Esophagus muscularis mucosa (tissue), 4 donors: Measurements from ENCODE around the gene NUP214. TPM values are rescaled to one million over a fixed set of nuclear protein-coding genes. Genes with fewer than 3 reads are reported as not detected.
"Not testable (repeated sequence)": the region's sequence is repeated elsewhere in the genome, so short reads cannot be mapped to it uniquely, and the experiment has no call there.

Experiments
- DNase-seq: peaks from one replicate; pipeline ENCODE4 v3.0.0-alpha.2; 2017; ENCODE audit errors: extremely low spot score
- H3K27ac ChIP-seq, 4 donors: fragments of 200-600 bp; sonication (generic); replicated peaks in 1 of 4; 1 replicate in 3 of 4; 2 replicates in 1 of 4; pipeline ENCODE4 v1.5.1; 2016 to 2019; ENCODE audit warnings: mild to moderate bottlenecking in 1 of 4
- H3K27me3 ChIP-seq, 4 donors: fragments of 200-600 bp; sonication (generic); one replicate each; pipeline versions ENCODE4 v1.5.1 to v1.6.0; 2016 to 2019
- H3K36me3 ChIP-seq, 4 donors: fragments of 200-600 bp; sonication (generic); one replicate each; pipeline ENCODE4 v1.5.1; 2016 to 2019
- H3K4me1 ChIP-seq, 4 donors: fragments of 200-600 bp; sonication (generic); one replicate each; pipeline ENCODE4 v1.5.1; 2016 to 2019
- H3K4me3 ChIP-seq, 4 donors: fragments of 200-600 bp; sonication (generic); 1 replicate in 2 of 4; 2 replicates in 2 of 4; pipeline ENCODE4 v1.5.1; 2016 to 2019; ENCODE audit warnings: mild to moderate bottlenecking in 4 of 4, moderate library complexity in 1 of 4
- H3K9me3 ChIP-seq, 4 donors: fragments of 200-600 bp; sonication (generic); 1 replicate in 3 of 4; 2 replicates in 1 of 4; pipeline ENCODE4 v1.5.1; 2016 to 2019
- EP300 ChIP-seq: sonication (generic); formaldehyde crosslinking; IDR thresholded peaks from one replicate; pipeline ENCODE4 v1.6.1; 2017; ENCODE audit warnings: antibody characterized with exemption
- POLR2A ChIP-seq: fragments of 450-650 bp; IDR thresholded peaks from one replicate; pipeline ENCODE4 v1.6.1; 2017; ENCODE audit warnings: antibody characterized with exemption, moderate library complexity, mild to moderate bottlenecking, low read depth
- POLR2AphosphoS5 ChIP-seq, 2 donors: sonication (generic); formaldehyde crosslinking; IDR thresholded peaks; one replicate each; pipeline ENCODE4 v1.6.1; 2017; ENCODE audit warnings: antibody characterized with exemption in 2 of 2
- WGBS: methylation state at CpG from one replicate; pipeline ENCODE4 v1.1.5; 2018; 5-methylcytosine and 5-hydroxymethylcytosine counted together
- intact Hi-C: fragments of 100-400 bp; cut with DNase I; formaldehyde crosslinking; loops from one replicate; pipeline ENCODE4 v1.15.1; 2023
- total RNA-seq, 4 donors: library from RNA; depleted of rRNA; stranded (reverse); fragments of >200 nt; gene quantifications; one replicate each; pipeline versions ENCODE4 v1.1.0 to v1.2.1, GENCODE V29; 2016
- TF ChIP-seq, protein P1 (sequence below), 3 experiments: fragments of 200-600 bp in 2 of 3; fragments of 450-650 bp in 1 of 3; sonication (generic) in 2 of 3; IDR thresholded peaks; one replicate each; pipeline ENCODE4 v1.5.1; 2017 to 2019; ENCODE audit warnings: antibody characterized with exemption in 3 of 3, mild to moderate bottlenecking in 2 of 3, moderate library complexity in 1 of 3

NUP214 gene
- total RNA-seq, 4 donors from 2014 or later, result 26.4 to 36.2 (median 28.7) TPM

DNA sequence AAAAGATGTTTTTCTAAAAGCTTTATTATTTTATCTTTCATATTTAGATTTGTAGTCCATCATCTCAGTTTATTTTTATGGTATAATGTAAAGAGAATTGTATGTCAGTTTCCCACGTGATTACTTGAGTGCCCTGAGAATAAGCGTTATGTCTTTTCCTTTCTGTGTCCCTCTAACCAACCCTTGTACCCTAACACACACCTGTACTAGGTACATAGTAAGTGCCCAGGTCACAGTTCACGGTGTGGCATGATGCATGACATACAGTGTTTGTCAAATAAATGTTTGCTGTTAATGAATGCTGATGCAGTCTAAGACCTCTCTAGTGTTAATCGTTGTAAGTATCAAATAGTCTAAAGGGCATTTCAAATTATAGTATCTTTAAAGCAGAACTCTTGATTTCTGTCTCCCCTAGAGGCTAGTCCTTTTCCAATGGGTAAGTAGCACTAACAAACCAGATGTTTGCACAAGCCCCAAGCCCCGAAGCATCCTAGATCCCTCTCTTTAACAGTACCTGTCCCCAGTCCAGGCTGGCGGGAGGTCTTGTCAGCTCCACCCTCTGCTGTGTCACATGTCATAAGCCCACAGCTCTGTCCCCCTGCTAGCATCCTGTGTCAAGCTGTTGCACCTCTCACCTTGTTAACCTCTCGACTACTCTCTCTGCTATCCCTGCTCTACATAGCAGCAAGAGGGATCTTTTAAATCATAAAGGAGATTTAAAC lies 23.7 kb downstream of the NUP214 start:
- no peaks in the 10 kb centered on the region for H3K9me3 ChIP-seq

DNA sequence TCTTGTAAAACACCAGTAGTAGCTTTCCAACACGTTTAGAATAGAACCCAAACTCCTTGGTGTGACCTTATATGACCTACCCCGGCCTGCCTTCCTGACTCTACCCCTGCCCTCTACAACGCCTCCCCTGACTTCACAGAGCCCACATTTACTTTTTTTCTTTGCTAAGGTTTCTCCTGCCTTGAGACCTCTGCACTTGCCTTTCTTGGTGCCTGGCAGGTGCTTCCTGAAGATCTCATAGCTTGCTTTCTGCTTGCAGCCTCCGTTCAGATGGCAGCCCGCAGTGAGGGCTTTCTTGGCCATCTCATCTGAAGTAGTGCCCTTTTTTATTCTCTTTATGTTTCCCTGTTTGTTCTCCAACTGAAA lies 24.3 kb downstream of the NUP214 start:
- Histone ChIP-seq H3K4me1 (no peaks in the 10 kb centered on the region), H3K36me3 (peaks cover 81 to 100% (median 99%) of the 10 kb centered on the region in 4 donors), H3K27ac (no peak overlapping the region), H3K27me3 (no peaks in the 10 kb centered on the region), H3K4me3 (no peak overlapping the region), H3K9me3 (no peaks in the 10 kb centered on the region)
- TF ChIP-seq POLR2AphosphoS5 (IDR thresholded peaks at IDR 0.05) (no peak), POLR2A (no peak), EP300 (no peak)
- TF ChIP-seq, protein P1, sequence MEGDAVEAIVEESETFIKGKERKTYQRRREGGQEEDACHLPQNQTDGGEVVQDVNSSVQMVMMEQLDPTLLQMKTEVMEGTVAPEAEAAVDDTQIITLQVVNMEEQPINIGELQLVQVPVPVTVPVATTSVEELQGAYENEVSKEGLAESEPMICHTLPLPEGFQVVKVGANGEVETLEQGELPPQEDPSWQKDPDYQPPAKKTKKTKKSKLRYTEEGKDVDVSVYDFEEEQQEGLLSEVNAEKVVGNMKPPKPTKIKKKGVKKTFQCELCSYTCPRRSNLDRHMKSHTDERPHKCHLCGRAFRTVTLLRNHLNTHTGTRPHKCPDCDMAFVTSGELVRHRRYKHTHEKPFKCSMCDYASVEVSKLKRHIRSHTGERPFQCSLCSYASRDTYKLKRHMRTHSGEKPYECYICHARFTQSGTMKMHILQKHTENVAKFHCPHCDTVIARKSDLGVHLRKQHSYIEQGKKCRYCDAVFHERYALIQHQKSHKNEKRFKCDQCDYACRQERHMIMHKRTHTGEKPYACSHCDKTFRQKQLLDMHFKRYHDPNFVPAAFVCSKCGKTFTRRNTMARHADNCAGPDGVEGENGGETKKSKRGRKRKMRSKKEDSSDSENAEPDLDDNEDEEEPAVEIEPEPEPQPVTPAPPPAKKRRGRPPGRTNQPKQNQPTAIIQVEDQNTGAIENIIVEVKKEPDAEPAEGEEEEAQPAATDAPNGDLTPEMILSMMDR (IDR thresholded peaks at IDR 0.05), result no peak
- intact Hi-C loops, result loop anchor here (10.0 kb wide), 1 partner anchor 1125 kb away; no protein-coding TSS in a partner anchor
- WGBS, result 62% methylated on average over 5 of the region's 5 CpGs
- no peak for DNase-seq

More for the DNA sequence above, 23.7 kb downstream of the NUP214 start:
- Histone ChIP-seq H3K36me3 (peaks cover 86 to 100% (median 99%) of the 10 kb centered on the region in 4 donors), H3K4me3 (no peak overlapping the region), H3K27ac (no peak overlapping the region), H3K4me1 (no peaks in the 10 kb centered on the region), H3K27me3 (no peaks in the 10 kb centered on the region)
- no peak for DNase-seq
- intact Hi-C loops, result loop anchor here (10.0 kb wide), 1 partner anchor 1126 kb away; no protein-coding TSS in a partner anchor
- no peak for TF ChIP-seq POLR2A
- TF ChIP-seq, protein P1 (IDR thresholded peaks at IDR 0.05), result no peak
- TF ChIP-seq POLR2AphosphoS5 (IDR thresholded peaks at IDR 0.05), result no peak
- no peak for TF ChIP-seq EP300
- 73% methylated on average over 7 of the region's 7 CpGs for WGBS

DNA sequence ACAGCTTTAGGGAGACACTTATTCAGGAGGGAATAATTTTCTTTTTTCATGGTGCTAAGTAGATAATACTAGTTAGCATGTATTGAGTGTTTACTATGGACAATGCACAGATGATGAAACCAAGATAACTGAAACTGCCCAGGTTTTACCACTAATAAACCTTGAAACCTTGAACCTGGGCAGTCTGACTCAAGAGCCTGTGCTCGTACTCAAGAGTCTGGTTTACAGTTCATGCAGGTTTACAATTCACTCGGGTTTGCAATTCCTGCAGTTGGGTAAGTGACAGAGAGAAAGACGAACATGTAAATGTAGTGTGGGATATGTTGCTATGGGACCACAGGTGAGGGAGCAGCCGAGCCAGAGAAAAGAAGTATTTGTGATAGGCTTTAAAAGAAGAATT lies 28.2 kb downstream of the NUP214 start:
- Histone ChIP-seq H3K4me1 (no peaks in the 10 kb centered on the region), H3K27ac (no peak overlapping the region), H3K9me3 (no peaks in the 10 kb centered on the region), H3K27me3 (no peaks in the 10 kb centered on the region), H3K36me3 (peaks cover 55 to 100% (median 90%) of the 10 kb centered on the region in 4 donors), H3K4me3 (no peak overlapping the region)
- WGBS, result 97% methylated on average over 4 of the region's 4 CpGs
- TF ChIP-seq POLR2A (no peak), POLR2AphosphoS5 (IDR thresholded peaks at IDR 0.05) (no peak), EP300 (no peak)
- TF ChIP-seq, protein P1 (IDR thresholded peaks at IDR 0.05), result no peak
- DNase-seq, result no peak
- intact Hi-C loops, result no loop called here

DNA sequence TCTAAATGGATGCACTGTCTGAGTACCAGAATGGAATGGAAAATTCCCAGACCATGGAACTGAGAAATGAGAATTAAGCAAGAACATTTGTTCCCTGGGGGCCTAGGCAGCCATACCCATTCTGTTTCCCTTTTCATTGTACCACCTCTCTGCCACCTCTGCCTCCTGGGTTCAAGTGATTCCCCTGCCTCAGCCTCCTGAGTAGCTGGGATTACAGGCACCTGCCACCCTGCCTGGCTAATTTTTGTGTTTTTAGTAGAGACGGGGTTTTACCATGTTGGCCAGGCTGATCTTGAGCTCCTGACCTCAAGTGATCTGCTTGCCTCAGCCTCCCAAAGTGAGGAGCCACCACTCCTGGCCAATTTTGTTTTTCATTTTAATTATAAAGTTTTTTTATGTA lies 33.3 kb downstream of the NUP214 start:
- H3K27me3 ChIP-seq, H3K4me1 ChIP-seq, intact Hi-C loops, H3K9me3 ChIP-seq, H3K4me3 ChIP-seq, H3K27ac ChIP-seq, DNase-seq: not testable (repeated sequence)
- H3K36me3 ChIP-seq, result peaks cover 38 to 100% (median 89%) of the 10 kb centered on the region in 4 donors
- 100% methylated on average over 1 of the region's 1 CpG for WGBS

DNA sequence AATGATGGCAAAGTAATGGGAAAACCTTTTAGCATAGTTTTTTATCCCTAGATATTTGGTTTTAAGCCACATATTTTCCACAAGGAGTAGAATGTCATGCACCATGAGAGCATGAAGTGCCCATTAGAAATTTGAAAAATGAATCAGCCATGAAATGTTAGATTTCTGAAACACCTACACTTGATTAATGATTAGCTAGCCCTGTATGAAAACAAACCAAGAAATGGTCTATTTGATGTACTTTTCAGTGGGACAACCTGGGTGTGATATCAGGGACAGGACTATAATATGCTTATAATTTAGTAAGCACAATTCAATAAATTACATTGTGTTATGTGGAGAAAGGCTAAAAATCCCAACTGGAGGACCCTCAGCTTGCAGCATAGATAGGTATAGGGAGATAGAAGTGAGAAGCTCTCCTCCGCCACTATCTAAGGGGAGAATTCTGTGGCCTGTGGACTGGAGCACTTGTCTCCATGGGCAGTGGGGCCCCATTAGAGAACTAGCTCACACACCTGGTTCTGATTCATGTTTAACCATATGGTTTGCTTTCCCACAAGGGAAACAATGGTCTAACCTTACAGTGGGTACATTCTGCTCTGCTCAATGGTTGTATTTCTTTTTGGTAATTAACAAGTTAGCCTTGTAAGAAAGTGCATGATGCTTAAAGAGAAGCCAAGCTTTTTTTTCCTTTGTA lies 35.2 kb downstream of the NUP214 start:
- Histone ChIP-seq H3K36me3 (peaks cover 45 to 100% (median 88%) of the 10 kb centered on the region in 4 donors), H3K27me3 (no peaks in the 10 kb centered on the region), H3K9me3 (no peaks in the 10 kb centered on the region), H3K4me3 (no peak overlapping the region), H3K4me1 (no peaks in the 10 kb centered on the region), H3K27ac (no peak overlapping the region)
- no peak for DNase-seq
- intact Hi-C loops, result no loop called here
- 100% methylated on average over 1 of the region's 1 CpG for WGBS
- TF ChIP-seq EP300, result no peak
- TF ChIP-seq POLR2A, result no peak
- no peak for TF ChIP-seq POLR2AphosphoS5 (IDR thresholded peaks at IDR 0.05)
